ENCODE data around the gene KLF14.

Gene KLF14

DNA sequence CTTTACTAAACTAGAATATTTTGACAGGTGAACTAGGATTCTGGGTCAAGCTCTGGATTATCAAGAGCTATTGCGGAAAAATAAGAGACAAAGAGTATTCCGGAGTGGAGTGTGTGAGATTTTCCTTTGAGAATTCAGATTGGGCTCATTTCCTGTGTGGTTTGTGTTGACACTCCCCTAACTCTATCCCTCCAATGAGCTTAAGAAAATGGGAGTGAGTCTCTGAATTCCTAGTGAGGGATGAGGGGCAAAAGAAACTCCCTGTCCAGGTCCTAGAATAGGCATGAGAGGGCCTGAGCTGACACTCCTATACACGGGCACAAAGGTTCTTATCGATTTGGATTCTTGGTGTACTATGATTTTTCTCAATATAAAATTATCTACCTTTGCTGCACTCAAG, 10.2 kb downstream of the KLF14 start:
- no peak for TF ChIP-seq Cebpa-rat (IDR thresholded peaks at IDR 0.05)
- H3K36me3 ChIP-seq: no peaks in the 10 kb centered on the region
- H4K20me1 ChIP-seq: no peaks in the 10 kb centered on the region
- no peaks in the 10 kb centered on the region for H3K4me1 ChIP-seq
- H3K4me2 ChIP-seq: no peak overlapping the region
- H3K27me3 ChIP-seq: no peaks in the 10 kb centered on the region
- no peak overlapping the region for H3K4me3 ChIP-seq
- H3K9me3 ChIP-seq (replicated peaks in 1 of 11): no peaks in the 10 kb centered on the region
- H3K27ac ChIP-seq: no peak overlapping the region
- no peak overlapping the region for H3K9ac ChIP-seq

DNA sequence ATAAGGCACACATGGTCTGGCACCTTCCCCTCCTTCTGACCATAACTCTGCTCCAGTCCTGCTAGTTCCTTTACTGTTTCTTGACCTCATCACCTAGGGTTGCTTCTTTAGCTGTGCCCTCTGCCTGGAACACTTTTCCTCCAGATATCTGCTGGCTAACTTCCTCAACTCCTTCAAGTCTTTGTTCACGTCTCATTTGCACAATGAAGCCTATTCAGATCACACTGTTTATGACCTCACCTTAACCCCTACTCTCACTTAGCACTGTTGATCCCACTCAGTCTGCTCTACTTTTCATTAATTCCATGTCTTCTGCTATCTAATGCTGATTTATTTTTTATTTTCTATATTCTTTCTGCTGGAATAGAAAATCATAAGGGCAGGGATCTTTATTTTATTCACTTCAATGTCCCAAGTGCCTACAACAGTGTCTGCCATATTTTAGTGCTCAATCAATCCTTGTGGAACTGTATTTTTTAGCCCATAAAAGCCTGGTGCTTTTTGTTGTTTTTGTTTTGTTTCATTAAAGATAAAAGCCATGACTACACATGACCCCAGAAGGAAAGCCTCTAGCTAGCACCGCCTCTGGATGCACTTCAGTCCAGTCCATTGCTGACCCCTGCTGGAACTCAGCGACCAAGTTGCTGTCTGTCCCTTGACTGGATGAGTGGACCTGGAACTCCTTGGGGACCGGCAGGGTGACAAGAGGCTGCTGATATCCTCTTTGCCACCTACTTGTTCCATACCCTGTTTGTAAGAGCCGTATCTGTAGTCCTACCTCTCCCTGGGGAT, 12.3 kb downstream of the KLF14 start:
- H3K4me2 ChIP-seq: no peak overlapping the region
- H4K20me1 ChIP-seq: no peaks in the 10 kb centered on the region
- no peak overlapping the region for H3K9ac ChIP-seq
- no peak overlapping the region for H3K27ac ChIP-seq
- no peaks in the 10 kb centered on the region for H3K9me3 ChIP-seq (replicated peaks in 1 of 11)
- H3K36me3 ChIP-seq: no peaks in the 10 kb centered on the region
- no peaks in the 10 kb centered on the region for H3K4me1 ChIP-seq
- no peak for TF ChIP-seq Cebpa-rat (IDR thresholded peaks at IDR 0.05)
- H3K4me3 ChIP-seq: no peak overlapping the region
- no peaks in the 10 kb centered on the region for H3K27me3 ChIP-seq

DNA sequence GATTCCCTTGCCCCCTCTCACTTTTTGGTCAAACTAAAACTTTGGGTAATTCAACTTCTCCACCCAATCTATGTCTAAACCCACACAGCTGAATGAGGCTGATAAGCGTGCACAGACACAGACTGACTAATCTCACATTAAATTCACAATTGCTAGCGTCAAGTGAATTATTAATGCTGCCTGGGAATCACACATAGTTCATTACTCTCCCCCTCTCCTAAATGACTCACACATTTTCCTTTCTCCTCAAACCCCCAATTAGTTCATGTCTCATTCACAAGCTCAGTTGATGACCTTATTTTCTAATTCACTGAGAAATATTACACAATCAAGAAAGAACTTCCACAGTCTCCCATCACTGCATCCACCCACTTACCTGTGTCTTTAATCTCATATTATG, 14.5 kb downstream of the KLF14 start:
- H3K27me3 ChIP-seq: no peaks in the 10 kb centered on the region
- H4K20me1 ChIP-seq: no peaks in the 10 kb centered on the region
- no peaks in the 10 kb centered on the region for H3K36me3 ChIP-seq
- TF ChIP-seq Cebpa-rat (IDR thresholded peaks at IDR 0.05): peak in 2 of 11 experiments; percentile 11 to 37; a peak in 1 of 22 replicates
- H3K9me3 ChIP-seq (replicated peaks in 1 of 11): no peaks in the 10 kb centered on the region
- no peak overlapping the region for H3K4me2 ChIP-seq
- H3K27ac ChIP-seq: no peak overlapping the region
- no peak overlapping the region for H3K4me3 ChIP-seq
- no peaks in the 10 kb centered on the region for H3K4me1 ChIP-seq
- H3K9ac ChIP-seq: no peak overlapping the region

DNA sequence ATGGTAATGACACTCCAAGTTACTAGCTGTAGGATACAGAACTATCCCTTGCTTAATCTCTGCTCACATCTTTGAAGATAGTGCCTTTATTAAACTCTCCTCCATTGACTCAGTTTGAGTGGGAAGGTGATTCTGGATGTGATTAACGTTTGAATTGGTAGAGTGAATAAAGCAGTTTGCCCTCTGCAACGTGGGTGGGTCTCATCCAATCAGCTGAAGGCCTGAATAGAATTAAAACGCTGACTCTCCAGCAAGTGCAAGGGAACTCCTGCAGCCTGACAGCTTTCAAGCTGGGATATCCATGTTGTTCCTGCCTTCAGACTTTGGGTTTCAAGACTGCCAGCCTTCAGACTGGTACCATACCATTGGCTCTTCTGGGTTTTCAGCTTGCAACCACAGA, 21.6 kb downstream of the KLF14 start:
- TF ChIP-seq Cebpa-rat (IDR thresholded peaks at IDR 0.05): no peak
- Histone ChIP-seq H3K27ac (no peak overlapping the region), H3K9ac (no peak overlapping the region), H4K20me1 (no peaks in the 10 kb centered on the region), H3K4me1 (no peaks in the 10 kb centered on the region), H3K27me3 (no peaks in the 10 kb centered on the region), H3K36me3 (no peaks in the 10 kb centered on the region), H3K9me3 (replicated peaks in 1 of 11) (no peaks in the 10 kb centered on the region), H3K4me3 (no peak overlapping the region), H3K4me2 (no peak overlapping the region)

DNA sequence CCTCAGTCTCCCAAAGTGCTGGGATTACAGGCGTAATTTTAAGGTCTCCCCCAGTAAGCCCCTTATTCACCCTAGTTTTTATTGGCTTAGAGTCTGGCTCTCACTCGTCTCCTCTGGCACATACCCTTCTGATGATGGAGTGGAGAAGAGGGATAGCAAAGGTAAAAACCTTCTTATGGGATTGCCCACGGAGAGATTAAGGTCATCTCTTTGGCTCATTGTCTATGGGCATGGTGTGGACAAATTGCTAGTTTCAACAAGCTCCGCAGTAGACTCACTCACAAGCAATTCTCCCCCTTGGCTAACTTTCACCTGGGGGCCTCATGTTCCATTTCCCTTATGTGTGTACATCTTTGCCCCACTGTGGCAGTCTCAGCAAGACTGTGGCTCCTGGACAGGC, 25.2 kb downstream of the KLF14 start:
- H3K27ac ChIP-seq: no peak overlapping the region
- no peak overlapping the region for H3K4me2 ChIP-seq
- H3K4me3 ChIP-seq: no peak overlapping the region
- H3K27me3 ChIP-seq: no peaks in the 10 kb centered on the region
- no peaks in the 10 kb centered on the region for H4K20me1 ChIP-seq
- no peak overlapping the region for H3K9ac ChIP-seq
- no peaks in the 10 kb centered on the region for H3K4me1 ChIP-seq
- peaks cover 0 to 11% (median 0%) of the 10 kb centered on the region in 11 experiments; a peak in 4 of 22 replicates for H3K9me3 ChIP-seq (replicated peaks in 1 of 11)
- no peaks in the 10 kb centered on the region for H3K36me3 ChIP-seq
- TF ChIP-seq Cebpa-rat (IDR thresholded peaks at IDR 0.05): no peak

DNA sequence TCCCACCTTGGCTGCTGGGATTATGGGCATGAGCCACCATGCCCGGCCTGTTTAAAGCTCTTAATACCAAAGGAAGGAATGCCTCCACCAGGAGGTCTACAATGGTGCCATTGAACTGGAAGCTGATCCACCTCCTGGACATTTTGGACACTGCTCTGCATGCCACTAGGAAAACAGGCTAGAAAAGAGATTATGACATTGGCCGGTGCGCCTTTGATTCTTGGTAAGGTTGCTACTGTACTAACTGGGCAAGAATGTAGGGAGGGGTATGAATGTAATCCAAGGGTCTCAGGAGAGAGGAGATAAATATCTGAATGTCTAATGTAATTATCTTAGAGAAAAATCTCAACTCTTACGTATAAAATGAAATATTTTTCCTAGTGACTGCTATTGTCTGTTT, 26.0 kb downstream of the KLF14 start:
- no peak overlapping the region for H3K27ac ChIP-seq
- H3K4me3 ChIP-seq: no peak overlapping the region
- no peaks in the 10 kb centered on the region for H3K36me3 ChIP-seq
- no peaks in the 10 kb centered on the region for H4K20me1 ChIP-seq
- no peaks in the 10 kb centered on the region for H3K4me1 ChIP-seq
- H3K9ac ChIP-seq: no peak overlapping the region
- TF ChIP-seq Cebpa-rat (IDR thresholded peaks at IDR 0.05): no peak
- no peaks in the 10 kb centered on the region for H3K27me3 ChIP-seq
- H3K4me2 ChIP-seq: no peak overlapping the region
- peaks cover 0 to 11% (median 0%) of the 10 kb centered on the region in 11 experiments; a peak in 4 of 22 replicates for H3K9me3 ChIP-seq (replicated peaks in 1 of 11)

DNA sequence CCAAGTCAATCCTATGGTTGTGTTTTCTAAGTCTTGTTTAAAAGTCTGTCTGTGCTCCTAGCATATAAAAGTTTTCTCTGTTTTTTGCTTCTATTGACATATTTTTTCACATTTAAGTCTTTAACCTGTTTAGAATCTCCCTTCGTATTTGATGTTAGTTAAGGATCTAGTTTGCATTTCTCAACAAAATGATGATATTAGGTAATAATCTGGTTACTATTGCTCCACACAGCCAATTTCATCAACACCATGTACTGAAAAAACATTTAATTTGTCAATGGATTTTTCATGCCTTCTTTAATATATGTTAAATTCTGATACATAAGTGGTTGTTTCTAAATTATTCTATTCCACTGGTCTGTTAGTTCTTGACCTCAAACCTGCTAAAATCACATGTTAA, 30.2 kb downstream of the KLF14 start:
- no peak overlapping the region for H3K4me3 ChIP-seq
- H4K20me1 ChIP-seq: no peaks in the 10 kb centered on the region
- H3K4me1 ChIP-seq: no peaks in the 10 kb centered on the region
- H3K9ac ChIP-seq: no peak overlapping the region
- TF ChIP-seq Cebpa-rat (IDR thresholded peaks at IDR 0.05): no peak
- peaks cover 0 to 11% (median 0%) of the 10 kb centered on the region in 11 experiments; a peak in 4 of 22 replicates for H3K9me3 ChIP-seq (replicated peaks in 1 of 11)
- H3K27me3 ChIP-seq: no peaks in the 10 kb centered on the region
- H3K27ac ChIP-seq: no peak overlapping the region
- H3K4me2 ChIP-seq: no peak overlapping the region
- H3K36me3 ChIP-seq: no peaks in the 10 kb centered on the region

DNA sequence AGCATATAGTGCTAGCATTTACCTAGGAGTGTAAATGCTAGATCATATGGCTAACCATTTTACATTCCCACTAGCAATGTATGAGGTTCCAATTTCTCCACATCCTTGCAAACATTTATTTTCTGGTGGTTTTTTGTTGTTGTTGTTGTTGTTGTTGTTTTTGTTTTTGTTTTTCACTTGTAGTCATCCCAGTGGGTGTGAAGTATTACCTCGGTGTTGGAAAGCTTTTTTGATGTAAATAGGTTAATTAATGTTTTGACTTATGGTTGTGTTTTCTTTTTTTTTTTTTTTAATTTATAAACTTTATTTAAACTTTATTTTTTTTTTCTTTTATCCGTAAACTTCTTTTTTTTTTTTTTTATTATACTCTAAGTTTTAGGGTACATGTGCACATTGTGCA, 32.4 kb downstream of the KLF14 start:
- Histone ChIP-seq H3K4me1 (no peaks in the 10 kb centered on the region), H3K27me3 (no peaks in the 10 kb centered on the region), H3K4me2 (no peak overlapping the region), H3K9me3 (replicated peaks in 1 of 11) (peaks cover 0 to 5% (median 0%) of the 10 kb centered on the region in 11 experiments; a peak in 4 of 22 replicates), H4K20me1 (no peaks in the 10 kb centered on the region), H3K4me3 (no peak overlapping the region), H3K27ac (no peak overlapping the region), H3K36me3 (no peaks in the 10 kb centered on the region), H3K9ac (no peak overlapping the region)
- no peak for TF ChIP-seq Cebpa-rat (IDR thresholded peaks at IDR 0.05)

DNA sequence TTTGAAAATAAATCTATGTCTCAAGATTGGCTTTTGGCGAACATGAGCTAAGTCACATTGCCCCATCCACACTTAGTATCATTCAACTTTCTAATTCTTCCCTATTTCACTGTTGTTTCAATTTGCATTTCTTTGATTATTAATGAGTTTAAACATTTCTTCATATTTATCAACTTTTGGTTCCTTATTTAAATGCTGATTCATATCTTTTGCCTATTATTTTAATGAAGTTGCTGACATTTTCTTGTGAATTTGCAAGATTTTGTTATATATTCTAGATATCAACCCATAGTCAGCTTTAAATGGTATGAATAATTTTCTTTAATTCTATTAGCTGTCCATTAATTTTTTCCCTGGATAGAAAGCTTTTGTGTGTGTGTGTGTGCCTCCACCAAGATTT, 33.2 kb downstream of the KLF14 start:
- Histone ChIP-seq H3K4me2 (no peak overlapping the region), H3K9ac (no peak overlapping the region), H3K4me3 (no peak overlapping the region), H3K27me3 (no peaks in the 10 kb centered on the region), H3K4me1 (no peaks in the 10 kb centered on the region), H3K36me3 (no peaks in the 10 kb centered on the region), H3K9me3 (replicated peaks in 1 of 11) (no peaks in the 10 kb centered on the region), H4K20me1 (no peaks in the 10 kb centered on the region), H3K27ac (no peak overlapping the region)
- no peak for TF ChIP-seq Cebpa-rat (IDR thresholded peaks at IDR 0.05)

DNA sequence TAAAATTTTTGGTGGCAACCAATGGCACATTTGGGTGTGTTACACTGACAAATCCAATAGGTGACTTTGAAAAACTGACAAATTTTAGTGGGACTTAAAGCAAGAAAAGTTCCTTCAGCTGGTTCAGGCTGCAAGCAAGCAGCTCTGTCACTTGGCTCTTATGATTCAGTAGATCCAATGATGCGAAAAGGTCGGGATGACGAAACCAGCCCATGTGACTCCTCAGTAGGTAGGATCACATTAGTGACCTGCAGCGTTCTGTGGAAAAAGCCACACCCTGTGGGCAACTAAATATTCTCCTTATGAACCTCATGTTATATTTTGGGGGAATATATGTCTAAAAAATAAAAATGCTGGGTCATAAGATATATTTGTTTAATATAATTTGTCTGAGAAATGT, 34.3 kb downstream of the KLF14 start:
- H3K9ac ChIP-seq: no peak overlapping the region
- H3K4me1 ChIP-seq: no peaks in the 10 kb centered on the region
- no peaks in the 10 kb centered on the region for H3K27me3 ChIP-seq
- no peak overlapping the region for H3K4me3 ChIP-seq
- no peak overlapping the region for H3K27ac ChIP-seq
- H4K20me1 ChIP-seq: no peaks in the 10 kb centered on the region
- H3K4me2 ChIP-seq: no peak overlapping the region
- H3K36me3 ChIP-seq: no peaks in the 10 kb centered on the region
- H3K9me3 ChIP-seq (replicated peaks in 1 of 11): no peaks in the 10 kb centered on the region
- no peak for TF ChIP-seq Cebpa-rat (IDR thresholded peaks at IDR 0.05)
